ENCODE measurements around the gene CFAP20.
A peak's percentile ranks its signal among the peaks of the same experiment; 100 is the strongest.

The CFAP20 gene

GRCh38 chr16:58129097-58129936, at the start of gene CFAP20:
TSS of gene CFAP20 (minus strand) at chr16:58129381. CDS start at chr16:58129115, 266 bp downstream.
- DNase-seq = peak; percentile 90

GRCh38 chr16:58177353-58177710, 48.2 kb upstream of the CFAP20 start:
- DNase-seq = no peak

- no peak for DNase-seq
Measured at GRCh38 chr16:58176608-58177352, 47.6 kb upstream of the CFAP20 start.

GRCh38 chr16:58170223-58170622, 41.0 kb upstream of the CFAP20 start:
- DNase-seq = no peak

- DNase-seq = no peak
Measured at GRCh38 chr16:58160855-58161254, 31.7 kb upstream of the CFAP20 start.

- no peak for DNase-seq
Measured at GRCh38 chr16:58158725-58159124, 29.5 kb upstream of the CFAP20 start.

GRCh38 chr16:58157951-58158540, 28.9 kb upstream of the CFAP20 start:
- DNase-seq = no peak

- no peak for DNase-seq
Measured at GRCh38 chr16:58157239-58157638, 28.1 kb upstream of the CFAP20 start.

- DNase-seq = no peak
Measured at GRCh38 chr16:58155839-58156238, 26.7 kb upstream of the CFAP20 start.

- DNase-seq = no peak
Measured at GRCh38 chr16:58154345-58154744, 25.2 kb upstream of the CFAP20 start.

- DNase-seq = no peak
Measured at GRCh38 chr16:58152246-58152868, 23.2 kb upstream of the CFAP20 start.

GRCh38 chr16:58148526-58148925, 19.3 kb upstream of the CFAP20 start:
- DNase-seq = no peak

- DNase-seq = no peak
Measured at GRCh38 chr16:58148099-58148498, 18.9 kb upstream of the CFAP20 start.

- no peak for DNase-seq
Measured at GRCh38 chr16:58138852-58139251, 9.7 kb upstream of the CFAP20 start.

GRCh38 chr16:58137581-58137980, 8.4 kb upstream of the CFAP20 start:
- DNase-seq = no peak

- DNase-seq = no peak
Measured at GRCh38 chr16:58128711-58129096, 477 bp downstream of the CFAP20 start.

GRCh38 chr16:58128181-58128631, 975 bp downstream of the CFAP20 start:
- no peak for DNase-seq

- no peak for DNase-seq
Measured at GRCh38 chr16:58127634-58128033, 1.5 kb downstream of the CFAP20 start.

GRCh38 chr16:58127033-58127556, 2.1 kb downstream of the CFAP20 start:
- no peak for DNase-seq

- no peak for DNase-seq
Measured at GRCh38 chr16:58126451-58126961, 2.7 kb downstream of the CFAP20 start.

GRCh38 chr16:58125781-58126335, 3.3 kb downstream of the CFAP20 start:
- no peak for DNase-seq

- no peak for DNase-seq
Measured at GRCh38 chr16:58125041-58125440, 4.1 kb downstream of the CFAP20 start.

GRCh38 chr16:58124601-58124915, 4.6 kb downstream of the CFAP20 start:
- DNase-seq = no peak
